CD14-positive monocyte (primary cell): ENCODE results near the gene IGSF9. TPM values are rescaled to one million over a fixed set of nuclear protein-coding genes. Genes with fewer than 3 reads are reported as not detected.

Experiments used
- DNase-seq, 3 donors: peaks; one replicate each; pipeline ENCODE4 v3.0.0-alpha.2; 2011 to 2022
- H2AFZ ChIP-seq: 2 replicates; pipeline ENCODE4 v1.6.0; 2012; ENCODE audit warnings: mild to moderate bottlenecking, low read depth, low read length, inconsistent platforms; ENCODE audit not compliant: insufficient read depth, poor library complexity, severe bottlenecking
- H3K27ac ChIP-seq, 2 donors: 1 replicate in 1 of 2; 2 replicates in 1 of 2; pipeline ENCODE4 v1.5.1; 2012 to 2013; ENCODE audit warnings: low read length in 2 of 2, control low read depth in 1 of 2, inconsistent platforms in 1 of 2, low read depth in 1 of 2, mild to moderate bottlenecking in 1 of 2
- H3K27me3 ChIP-seq, 2 donors: one replicate each; pipeline versions ENCODE4 v1.6.0 to v1.6.1; 2011 to 2013; ENCODE audit warnings: low read length in 2 of 2; ENCODE audit not compliant: control insufficient read depth in 2 of 2, insufficient read depth in 2 of 2
- H3K36me3 ChIP-seq, 2 donors: replicated peaks in 1 of 2; 1 replicate in 1 of 2; 2 replicates in 1 of 2; pipeline versions ENCODE4 v1.5.1 to v1.6.1; 2012 to 2013; ENCODE audit warnings: low read length in 2 of 2, control low read depth in 1 of 2, inconsistent platforms in 1 of 2, mild to moderate bottlenecking in 1 of 2; ENCODE audit not compliant: insufficient read depth in 2 of 2, control insufficient read depth in 1 of 2
- H3K4me1 ChIP-seq, 2 donors: 1 replicate in 1 of 2; 2 replicates in 1 of 2; pipeline versions ENCODE4 v1.5.1 to v1.6.1; 2012 to 2013; ENCODE audit warnings: low read length in 2 of 2, control low read depth in 1 of 2, inconsistent platforms in 1 of 2, mild to moderate bottlenecking in 1 of 2, moderate library complexity in 1 of 2; ENCODE audit not compliant: insufficient read depth in 2 of 2, control insufficient read depth in 1 of 2
- H3K4me2 ChIP-seq: replicated peaks from 2 replicates; pipeline ENCODE3; 2012; ENCODE audit warnings: low read length, moderate library complexity, mild to moderate bottlenecking; ENCODE audit not compliant: poor library complexity, severe bottlenecking; ENCODE audit errors: extremely low read depth
- H3K4me3 ChIP-seq, 3 experiments: fragments of 200-600 bp in 1 of 3; sonication (generic) in 1 of 3; replicated peaks in 1 of 3; 1 replicate in 2 of 3; 2 replicates in 1 of 3; pipeline ENCODE4 v1.5.1; 2011 to 2013; ENCODE audit warnings: low read length in 3 of 3, mild to moderate bottlenecking in 3 of 3, control low read depth in 2 of 3, low read depth in 2 of 3, inconsistent platforms in 1 of 3, moderate library complexity in 1 of 3
- H3K79me2 ChIP-seq: 2 replicates; pipeline ENCODE4 v1.6.0; 2012; ENCODE audit warnings: mild to moderate bottlenecking, control low read depth, inconsistent platforms, low read length, moderate library complexity; ENCODE audit not compliant: insufficient read depth
- H3K9ac ChIP-seq: 2 replicates; pipeline ENCODE4 v1.6.0; 2017; ENCODE audit warnings: low read length, mild to moderate bottlenecking; ENCODE audit not compliant: insufficient read depth, poor library complexity, severe bottlenecking
- H3K9me3 ChIP-seq, 2 donors: replicated peaks in 1 of 2; 1 replicate in 1 of 2; 2 replicates in 1 of 2; pipeline versions ENCODE4 v1.5.1 to v1.6.1; 2012 to 2013; ENCODE audit warnings: low read length in 2 of 2, control low read depth in 1 of 2; ENCODE audit not compliant: control insufficient read depth in 1 of 2, insufficient read depth in 1 of 2
- H4K20me1 ChIP-seq: 2 replicates; pipeline ENCODE4 v1.6.0; 2012; ENCODE audit warnings: mild to moderate bottlenecking, low read length, control low read depth, moderate library complexity; ENCODE audit not compliant: insufficient read depth
- H3K27ac Mint-ChIP-seq, 7 donors: one replicate each; pipeline ENCODE4 v1.8.0; 2020; ENCODE audit warnings: mild to moderate bottlenecking in 7 of 7, mixed read lengths in 7 of 7, moderate library complexity in 6 of 7, inconsistent platforms in 2 of 7
- H3K27me3 Mint-ChIP-seq, 3 donors: one replicate each; pipeline ENCODE4 v1.8.0; 2021 to 2022; ENCODE audit warnings: low read depth in 3 of 3, mild to moderate bottlenecking in 3 of 3, mixed read lengths in 3 of 3, moderate library complexity in 3 of 3, inconsistent platforms in 1 of 3
- H3K36me3 Mint-ChIP-seq, 2 donors: one replicate each; pipeline ENCODE4 v1.8.0; 2020; ENCODE audit warnings: mixed read lengths in 2 of 2, inconsistent platforms in 1 of 2, mild to moderate bottlenecking in 1 of 2
- H3K4me1 Mint-ChIP-seq: one replicate; pipeline ENCODE4 v1.8.0; 2020; ENCODE audit warnings: mild to moderate bottlenecking, mixed read lengths
- H3K4me3 Mint-ChIP-seq, 2 donors: one replicate each; pipeline ENCODE4 v1.8.0; 2020; ENCODE audit warnings: mild to moderate bottlenecking in 2 of 2, mixed read lengths in 2 of 2, moderate library complexity in 1 of 2
- H3K9me3 Mint-ChIP-seq, 7 donors: one replicate each; pipeline ENCODE4 v1.8.0; 2020 to 2022; ENCODE audit warnings: mixed read lengths in 7 of 7, mild to moderate bottlenecking in 6 of 7, moderate library complexity in 6 of 7, inconsistent platforms in 2 of 7
- WGBS: methylation state at CpG from one replicate; pipeline ENCODE4 v1.1.5; 2013; ENCODE audit warnings: missing lambda C conversion rate; ENCODE audit not compliant: insufficient coverage; 5-methylcytosine and 5-hydroxymethylcytosine counted together
- intact Hi-C, 2 donors: fragments of 100-400 bp; cut with micrococcal nuclease; formaldehyde crosslinking; loops; one replicate each; pipeline versions ENCODE4 v1.15.0 to v1.15.1; 2023
- polyA plus RNA-seq, 3 donors: library from polyadenylated mRNA; depleted of rRNA in 1 of 3; unstranded in 2 of 3; stranded (reverse) in 1 of 3; fragments of 300-500 nt in 2 of 3; fragments of >200 nt in 1 of 3; fragmentation: Illumina TruSeq in 2 of 3; gene quantifications; 1 replicate in 2 of 3; 2 replicates in 1 of 3; pipeline ENCODE4 v1.2.3, GENCODE V29; 2012 to 2021
- TF ChIP-seq, protein P1 (sequence below): fragments of 200-600 bp; IDR thresholded peaks from one replicate; pipeline ENCODE4 v1.8.0; 2022; ENCODE audit warnings: antibody characterized with exemption, mild to moderate bottlenecking

IGSF9 gene
- polyA plus RNA-seq, 3 donors: 0.04 TPM; not detected in 2

GRCh38 chr1:159936273-159936904 lies 9.0 kb downstream of the IGSF9 start:
- intact Hi-C loops: loop anchor here (2.0 to 10.0 kb wide), 3 partner anchors 70 to 158 kb away; partner anchors contain the start of gene IGSF8 (in 1 of the 2)
- Mint-ChIP-seq H3K27me3 (peaks cover 0 to 2% (median 2%) of the 10 kb centered on the region in 3 donors), H3K36me3 (peaks cover 0 to 3% of the 10 kb centered on the region in 2 donors), H3K4me1 (peaks cover 57% of the 10 kb centered on the region), H3K9me3 (peaks cover 0 to 1% (median 0%) of the 10 kb centered on the region in 7 donors), H3K4me3 (no peak overlapping the region), H3K27ac (peak overlapping the region in 6 of 7 donors; percentile 17 to 75 (median 48))
- Histone ChIP-seq H3K4me2 (peak overlapping the region; percentile 77), H3K79me2 (peaks cover 50% of the 10 kb centered on the region), H3K4me1 (peaks cover 40 to 50% of the 10 kb centered on the region in 2 donors), H2AFZ (no peak overlapping the region), H3K36me3 (no peaks in the 10 kb centered on the region), H3K27ac (peak overlapping the region in 1 of 2 donors; percentile 43), H3K9ac (peak overlapping the region; percentile 5), H4K20me1 (no peaks in the 10 kb centered on the region), H3K27me3 (no peaks in the 10 kb centered on the region), H3K9me3 (no peaks in the 10 kb centered on the region), H3K4me3 (peak overlapping the region in 1 of 3 experiments; percentile 63)
- WGBS: 31% methylated on average over 16 of the region's 16 CpGs
- TF ChIP-seq, protein P1, sequence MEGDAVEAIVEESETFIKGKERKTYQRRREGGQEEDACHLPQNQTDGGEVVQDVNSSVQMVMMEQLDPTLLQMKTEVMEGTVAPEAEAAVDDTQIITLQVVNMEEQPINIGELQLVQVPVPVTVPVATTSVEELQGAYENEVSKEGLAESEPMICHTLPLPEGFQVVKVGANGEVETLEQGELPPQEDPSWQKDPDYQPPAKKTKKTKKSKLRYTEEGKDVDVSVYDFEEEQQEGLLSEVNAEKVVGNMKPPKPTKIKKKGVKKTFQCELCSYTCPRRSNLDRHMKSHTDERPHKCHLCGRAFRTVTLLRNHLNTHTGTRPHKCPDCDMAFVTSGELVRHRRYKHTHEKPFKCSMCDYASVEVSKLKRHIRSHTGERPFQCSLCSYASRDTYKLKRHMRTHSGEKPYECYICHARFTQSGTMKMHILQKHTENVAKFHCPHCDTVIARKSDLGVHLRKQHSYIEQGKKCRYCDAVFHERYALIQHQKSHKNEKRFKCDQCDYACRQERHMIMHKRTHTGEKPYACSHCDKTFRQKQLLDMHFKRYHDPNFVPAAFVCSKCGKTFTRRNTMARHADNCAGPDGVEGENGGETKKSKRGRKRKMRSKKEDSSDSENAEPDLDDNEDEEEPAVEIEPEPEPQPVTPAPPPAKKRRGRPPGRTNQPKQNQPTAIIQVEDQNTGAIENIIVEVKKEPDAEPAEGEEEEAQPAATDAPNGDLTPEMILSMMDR: peak; percentile 99
- peak; percentile 65 to 72 (median 69) for DNase-seq

GRCh38 chr1:159935719-159936272 lies 9.6 kb downstream of the IGSF9 start:
- Histone ChIP-seq H3K9me3 (no peaks in the 10 kb centered on the region), H3K36me3 (no peaks in the 10 kb centered on the region), H3K4me3 (peak overlapping the region in 1 of 3 experiments; percentile 6), H3K4me2 (peak overlapping the region; percentile 77), H4K20me1 (no peaks in the 10 kb centered on the region), H3K79me2 (peaks cover 44% of the 10 kb centered on the region), H3K9ac (no peak overlapping the region), H2AFZ (no peak overlapping the region), H3K4me1 (peaks cover 40 to 50% of the 10 kb centered on the region in 2 donors), H3K27ac (no peak overlapping the region), H3K27me3 (no peaks in the 10 kb centered on the region)
- Mint-ChIP-seq H3K27ac (peak overlapping the region in 6 of 7 donors; percentile 6 to 80 (median 61)), H3K27me3 (peaks cover 0 to 2% (median 2%) of the 10 kb centered on the region in 3 donors), H3K9me3 (peaks cover 0 to 1% (median 0%) of the 10 kb centered on the region in 7 donors), H3K36me3 (peaks cover 0 to under 1% of the 10 kb centered on the region in 2 donors), H3K4me3 (no peak overlapping the region), H3K4me1 (peaks cover 52% of the 10 kb centered on the region)
- intact Hi-C loops: loop anchor here (2.0 to 10.0 kb wide), 3 partner anchors 71 to 159 kb away; partner anchors contain the start of gene IGSF8 (in 1 of the 2)
- peak; percentile 51 to 76 (median 72) for DNase-seq
- TF ChIP-seq, protein P1: no peak
- 21% methylated on average over 4 of the region's 4 CpGs for WGBS
